Ascending aorta (tissue), 2 donors: ENCODE data around the gene HIVEP2. TPM values are rescaled to one million over a fixed set of nuclear protein-coding genes. Genes with fewer than 3 reads are reported as not detected.

Source experiments
- DNase-seq, 2 donors: peaks; one replicate each; pipeline ENCODE4 v3.0.0-alpha.2; 2019; ENCODE audit warnings: low spot score in 2 of 2
- H3K27ac ChIP-seq, 2 donors: fragments of 200-600 bp; sonication (generic); one replicate each; pipeline ENCODE4 v1.5.1; 2016 to 2017; ENCODE audit warnings: mild to moderate bottlenecking in 1 of 2
- H3K27me3 ChIP-seq: fragments of 200-600 bp; sonication (generic); one replicate; pipeline ENCODE4 v1.5.1; 2017
- H3K36me3 ChIP-seq, 2 donors: fragments of 200-600 bp; sonication (generic); one replicate each; pipeline ENCODE4 v1.5.1; 2016
- H3K4me1 ChIP-seq, 2 donors: fragments of 200-600 bp; sonication (generic); one replicate each; pipeline ENCODE4 v1.5.1; 2016 to 2017; ENCODE audit warnings: mild to moderate bottlenecking in 1 of 2
- H3K4me3 ChIP-seq, 2 donors: fragments of 200-600 bp; sonication (generic); one replicate each; pipeline ENCODE4 v1.5.1; 2016 to 2017; ENCODE audit warnings: mild to moderate bottlenecking in 1 of 2
- H3K9me3 ChIP-seq, 2 donors: fragments of 200-600 bp; sonication (generic); one replicate each; pipeline ENCODE4 v1.5.1; 2016
- CTCF ChIP-seq, 3 experiments: fragments of 200-600 bp in 2 of 3; fragments of 450-650 bp in 1 of 3; sonication (generic) in 2 of 3; IDR thresholded peaks; one replicate each; pipeline ENCODE4 v1.5.1; 2016 to 2019; ENCODE audit warnings: antibody characterized with exemption in 3 of 3, mild to moderate bottlenecking in 1 of 3, moderate library complexity in 1 of 3
- intact Hi-C: fragments of 100-400 bp; cut with DNase I; formaldehyde crosslinking; loops from one replicate; pipeline ENCODE4 v1.15.1; 2023
- total RNA-seq: library from RNA; depleted of rRNA; stranded (reverse); fragments of >200 nt; gene quantifications from one replicate; pipeline ENCODE4 v1.1.0, GENCODE V29; 2016

Gene HIVEP2
- total RNA-seq, 1 donor from 2014 or later: 14.5 TPM

GRCh38 chr6:142898927-142899895 lies 45.8 kb downstream of the HIVEP2 start:
- intact Hi-C loops: no loop called here
- H3K27me3 ChIP-seq: no peaks in the 10 kb centered on the region
- H3K4me1 ChIP-seq: peaks cover 0 to 7% of the 10 kb centered on the region in 2 donors
- no peak overlapping the region for H3K27ac ChIP-seq
- no peaks in the 10 kb centered on the region for H3K36me3 ChIP-seq
- DNase-seq: no peak
- H3K9me3 ChIP-seq: no peaks in the 10 kb centered on the region
- no peak overlapping the region for H3K4me3 ChIP-seq
- TF ChIP-seq CTCF (IDR thresholded peaks at IDR 0.05): no peak

GRCh38 chr6:142897659-142898058 lies 47.3 kb downstream of the HIVEP2 start:
- H3K9me3 ChIP-seq: no peaks in the 10 kb centered on the region
- no peak for DNase-seq
- no peak overlapping the region for H3K27ac ChIP-seq
- peaks cover 0 to 2% of the 10 kb centered on the region in 2 donors for H3K4me1 ChIP-seq
- no peaks in the 10 kb centered on the region for H3K27me3 ChIP-seq
- no peaks in the 10 kb centered on the region for H3K36me3 ChIP-seq
- no peak for TF ChIP-seq CTCF (IDR thresholded peaks at IDR 0.05)
- intact Hi-C loops: no loop called here
- no peak overlapping the region for H3K4me3 ChIP-seq

GRCh38 chr6:142896732-142897131 lies 48.2 kb downstream of the HIVEP2 start:
- Histone ChIP-seq H3K4me3 (no peak overlapping the region), H3K4me1 (no peaks in the 10 kb centered on the region), H3K27me3 (no peaks in the 10 kb centered on the region), H3K36me3 (no peaks in the 10 kb centered on the region), H3K9me3 (no peaks in the 10 kb centered on the region), H3K27ac (no peak overlapping the region)
- TF ChIP-seq CTCF (IDR thresholded peaks at IDR 0.05): no peak
- intact Hi-C loops: no loop called here
- no peak for DNase-seq

- H3K9me3 ChIP-seq: no peaks in the 10 kb centered on the region
- DNase-seq: no peak
- no peak overlapping the region for H3K27ac ChIP-seq
- no peaks in the 10 kb centered on the region for H3K4me1 ChIP-seq
- no peak for TF ChIP-seq CTCF (IDR thresholded peaks at IDR 0.05)
- H3K4me3 ChIP-seq: no peak overlapping the region
- no peaks in the 10 kb centered on the region for H3K36me3 ChIP-seq
- H3K27me3 ChIP-seq: no peaks in the 10 kb centered on the region
- intact Hi-C loops: no loop called here
Observed at GRCh38 chr6:142893088-142893487, 51.9 kb downstream of the HIVEP2 start.

GRCh38 chr6:142892254-142893021 lies 52.5 kb downstream of the HIVEP2 start:
- no peak for DNase-seq
- intact Hi-C loops: no loop called here
- H3K4me1 ChIP-seq: no peaks in the 10 kb centered on the region
- H3K36me3 ChIP-seq: no peaks in the 10 kb centered on the region
- no peak overlapping the region for H3K4me3 ChIP-seq
- H3K9me3 ChIP-seq: no peaks in the 10 kb centered on the region
- H3K27me3 ChIP-seq: no peaks in the 10 kb centered on the region
- no peak overlapping the region for H3K27ac ChIP-seq
- no peak for TF ChIP-seq CTCF (IDR thresholded peaks at IDR 0.05)
